Fibroblast of gingiva (primary cell): ENCODE measurements around the gene SBF2.
"Not testable (repeated sequence)": the region's sequence is repeated elsewhere in the genome, so short reads cannot be mapped to it uniquely, and the experiment has no call there.

Source experiments
- DNase-seq: peaks from one replicate; pipeline ENCODE4 v3.0.0-alpha.2; 2011; ENCODE audit warnings: low read depth

Gene SBF2

GRCh38 chr11:9745411-9746211, 548.4 kb downstream of the SBF2 start:
- DNase-seq = no peak

- not testable (repeated sequence) for DNase-seq
Observed at GRCh38 chr11:9743512-9743911, 550.5 kb downstream of the SBF2 start.

- DNase-seq = no peak
Observed at GRCh38 chr11:9741260-9741659, 552.8 kb downstream of the SBF2 start.

DNA sequence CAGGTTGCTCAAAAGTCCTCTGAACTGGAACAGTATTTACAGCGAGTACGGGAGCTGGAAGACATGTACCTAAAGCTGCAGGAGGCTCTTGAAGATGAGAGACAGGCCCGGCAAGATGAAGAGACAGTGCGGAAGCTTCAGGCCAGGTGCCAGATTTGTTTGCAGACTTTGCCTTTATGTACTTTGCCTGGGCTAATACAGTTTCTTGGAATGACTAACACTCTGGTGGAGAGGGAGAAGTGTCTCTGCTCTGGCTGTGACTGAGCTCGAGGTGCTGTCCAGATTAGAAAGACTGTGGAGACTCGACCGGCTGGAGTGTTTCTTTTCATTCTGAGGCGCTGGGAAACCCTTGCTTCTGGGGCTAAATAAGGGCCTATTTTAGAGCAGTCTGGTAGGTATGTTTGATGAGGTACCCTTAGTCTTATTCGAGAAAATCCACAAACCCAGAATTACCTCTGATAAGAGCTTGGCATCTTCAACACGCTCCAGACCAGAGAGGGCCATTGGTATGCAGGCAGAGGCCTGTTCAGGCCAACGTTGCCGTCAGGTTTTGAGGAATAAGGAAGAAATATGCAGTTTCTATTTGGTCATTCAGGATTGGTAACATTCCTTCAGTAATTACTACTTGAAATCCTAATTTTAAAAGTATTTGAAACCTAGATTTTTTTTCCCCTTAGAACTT, 553.7 kb downstream of the SBF2 start:
- DNase-seq = no peak

DNA sequence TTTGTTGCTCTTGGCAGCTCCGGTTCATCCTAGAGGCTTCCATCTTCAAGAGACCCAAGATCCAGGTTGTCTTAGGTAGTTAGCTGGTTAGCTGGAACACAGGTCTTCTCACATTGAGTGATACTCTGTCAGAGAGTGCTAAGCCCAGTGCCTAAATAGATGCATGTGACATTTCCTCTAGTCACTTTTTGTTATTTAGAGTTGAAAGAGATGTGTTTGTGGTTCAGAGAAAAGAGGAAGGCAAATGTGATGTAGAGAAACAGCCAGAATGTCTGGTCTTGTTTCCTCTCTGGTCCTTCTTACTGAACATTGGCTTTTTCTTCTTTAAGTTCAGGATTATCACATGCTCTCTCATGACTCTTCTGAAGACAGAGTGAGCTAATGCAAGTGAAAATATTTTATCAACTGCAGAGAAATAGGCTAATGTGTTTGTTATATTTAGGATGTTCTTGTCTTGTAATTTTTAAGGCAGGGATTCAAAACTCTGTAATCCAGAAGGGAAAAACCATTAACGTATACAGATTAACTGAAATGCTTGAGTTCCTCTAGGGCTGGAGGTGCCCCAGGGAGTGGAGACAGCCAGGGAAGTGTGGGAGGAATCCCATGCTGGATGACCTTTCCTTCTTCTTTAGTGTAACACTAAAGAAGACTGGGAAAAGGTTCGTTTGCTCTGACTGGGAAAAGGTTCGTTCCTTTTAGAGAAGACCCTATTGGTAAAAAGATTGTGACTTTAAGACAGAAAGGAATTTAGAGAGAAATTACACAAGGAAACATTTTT, 554.7 kb downstream of the SBF2 start:
- DNase-seq = no peak

- no peak for DNase-seq
Observed at GRCh38 chr11:9738707-9739106, 555.3 kb downstream of the SBF2 start.

GRCh38 chr11:9738116-9738515, 555.9 kb downstream of the SBF2 start:
- no peak for DNase-seq

- DNase-seq = no peak
Observed at GRCh38 chr11:9736365-9736764, 557.7 kb downstream of the SBF2 start.

GRCh38 chr11:9735919-9736318, 558.1 kb downstream of the SBF2 start:
- no peak for DNase-seq

GRCh38 chr11:9735236-9735635, 558.8 kb downstream of the SBF2 start:
- no peak for DNase-seq

DNA sequence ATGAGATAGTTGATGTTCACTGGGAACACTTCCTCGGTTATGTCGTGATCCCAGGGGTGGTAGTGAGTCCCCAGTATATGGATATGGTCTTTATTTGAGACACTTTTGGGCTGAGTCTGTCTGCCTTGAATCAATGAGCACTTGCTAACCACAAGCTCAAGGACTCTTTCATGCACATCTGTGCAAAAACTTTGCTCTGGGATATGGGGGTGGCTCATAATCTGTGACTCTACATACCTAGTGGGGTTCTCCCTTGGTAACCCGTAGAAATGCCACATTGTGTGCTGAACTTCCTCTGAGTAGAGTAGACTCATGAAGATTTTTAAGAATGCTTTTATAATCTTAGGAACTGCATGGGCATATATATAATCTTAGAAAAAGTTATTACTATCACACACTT, 560.8 kb downstream of the SBF2 start:
- DNase-seq = no peak

- no peak for DNase-seq
Observed at GRCh38 chr11:9732453-9732852, 561.6 kb downstream of the SBF2 start.

DNA sequence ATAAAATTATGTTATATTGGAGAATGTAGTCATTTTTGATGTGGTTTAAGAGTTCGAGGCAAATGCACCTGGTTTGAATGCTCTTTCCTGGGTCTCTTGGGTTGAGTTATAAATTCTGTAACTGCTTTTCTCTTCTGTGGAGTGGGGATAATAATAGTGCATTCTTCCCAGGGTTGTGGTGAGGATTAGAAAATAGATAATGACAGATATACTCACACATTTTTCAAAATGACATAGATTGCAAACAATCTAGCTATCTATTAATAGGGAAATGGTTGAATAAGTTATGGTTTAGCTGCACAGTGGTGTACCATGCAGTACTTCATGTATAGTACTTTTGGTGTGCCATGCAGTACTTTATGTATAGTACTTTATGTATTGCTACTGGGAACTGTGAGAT, 562.8 kb downstream of the SBF2 start:
- DNase-seq = no peak
